Testis (tissue), 2 donors: ENCODE results near the gene TM4SF20.

Source experiments
- POLR2A ChIP-seq: fragments of 450-650 bp; IDR thresholded peaks from one replicate; pipeline ENCODE4 v1.6.1; 2017; ENCODE audit warnings: antibody characterized with exemption, mild to moderate bottlenecking, moderate library complexity
- TF ChIP-seq, protein P1 (sequence below), 3 experiments: fragments of 450-650 bp in 2 of 3; fragments of 200-600 bp in 1 of 3; sonication (generic) in 1 of 3; IDR thresholded peaks; one replicate each; pipeline ENCODE4 v1.5.1; 2016 to 2019; ENCODE audit warnings: antibody characterized with exemption in 3 of 3, mild to moderate bottlenecking in 2 of 3, moderate library complexity in 1 of 3

DNA sequence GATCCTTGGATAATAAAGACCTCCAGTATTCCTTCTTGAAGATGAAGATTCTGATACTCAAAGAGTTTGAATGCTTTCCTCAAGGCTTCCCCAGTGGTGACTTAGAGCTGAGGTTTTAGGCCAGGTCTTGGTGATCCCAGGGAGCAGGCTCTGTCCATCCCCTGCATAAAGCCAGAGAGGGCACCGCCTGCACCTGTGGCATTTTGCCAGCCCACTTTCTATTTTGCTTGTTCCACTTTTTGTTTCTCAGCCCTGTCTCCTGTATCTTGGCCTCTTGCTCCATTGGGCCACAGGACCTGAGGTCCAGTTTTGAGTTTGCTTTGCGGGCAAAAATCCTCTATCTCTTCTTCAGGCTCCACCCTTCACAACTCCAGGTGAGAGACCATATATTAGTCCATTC lies 15.3 kb upstream of the TM4SF20 start:
- TF ChIP-seq, protein P1, sequence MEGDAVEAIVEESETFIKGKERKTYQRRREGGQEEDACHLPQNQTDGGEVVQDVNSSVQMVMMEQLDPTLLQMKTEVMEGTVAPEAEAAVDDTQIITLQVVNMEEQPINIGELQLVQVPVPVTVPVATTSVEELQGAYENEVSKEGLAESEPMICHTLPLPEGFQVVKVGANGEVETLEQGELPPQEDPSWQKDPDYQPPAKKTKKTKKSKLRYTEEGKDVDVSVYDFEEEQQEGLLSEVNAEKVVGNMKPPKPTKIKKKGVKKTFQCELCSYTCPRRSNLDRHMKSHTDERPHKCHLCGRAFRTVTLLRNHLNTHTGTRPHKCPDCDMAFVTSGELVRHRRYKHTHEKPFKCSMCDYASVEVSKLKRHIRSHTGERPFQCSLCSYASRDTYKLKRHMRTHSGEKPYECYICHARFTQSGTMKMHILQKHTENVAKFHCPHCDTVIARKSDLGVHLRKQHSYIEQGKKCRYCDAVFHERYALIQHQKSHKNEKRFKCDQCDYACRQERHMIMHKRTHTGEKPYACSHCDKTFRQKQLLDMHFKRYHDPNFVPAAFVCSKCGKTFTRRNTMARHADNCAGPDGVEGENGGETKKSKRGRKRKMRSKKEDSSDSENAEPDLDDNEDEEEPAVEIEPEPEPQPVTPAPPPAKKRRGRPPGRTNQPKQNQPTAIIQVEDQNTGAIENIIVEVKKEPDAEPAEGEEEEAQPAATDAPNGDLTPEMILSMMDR (IDR thresholded peaks at IDR 0.05): no peak
- no peak for TF ChIP-seq POLR2A
